Amygdala (tissue), 56 donors: Measurements from ENCODE around the gene TGFBI.

Experiments
- DNase-seq, 56 donors: peaks; one replicate each; lab custom pipeline; 2025; lab: John Stamatoyannopoulos, UW

TGFBI gene

DNA sequence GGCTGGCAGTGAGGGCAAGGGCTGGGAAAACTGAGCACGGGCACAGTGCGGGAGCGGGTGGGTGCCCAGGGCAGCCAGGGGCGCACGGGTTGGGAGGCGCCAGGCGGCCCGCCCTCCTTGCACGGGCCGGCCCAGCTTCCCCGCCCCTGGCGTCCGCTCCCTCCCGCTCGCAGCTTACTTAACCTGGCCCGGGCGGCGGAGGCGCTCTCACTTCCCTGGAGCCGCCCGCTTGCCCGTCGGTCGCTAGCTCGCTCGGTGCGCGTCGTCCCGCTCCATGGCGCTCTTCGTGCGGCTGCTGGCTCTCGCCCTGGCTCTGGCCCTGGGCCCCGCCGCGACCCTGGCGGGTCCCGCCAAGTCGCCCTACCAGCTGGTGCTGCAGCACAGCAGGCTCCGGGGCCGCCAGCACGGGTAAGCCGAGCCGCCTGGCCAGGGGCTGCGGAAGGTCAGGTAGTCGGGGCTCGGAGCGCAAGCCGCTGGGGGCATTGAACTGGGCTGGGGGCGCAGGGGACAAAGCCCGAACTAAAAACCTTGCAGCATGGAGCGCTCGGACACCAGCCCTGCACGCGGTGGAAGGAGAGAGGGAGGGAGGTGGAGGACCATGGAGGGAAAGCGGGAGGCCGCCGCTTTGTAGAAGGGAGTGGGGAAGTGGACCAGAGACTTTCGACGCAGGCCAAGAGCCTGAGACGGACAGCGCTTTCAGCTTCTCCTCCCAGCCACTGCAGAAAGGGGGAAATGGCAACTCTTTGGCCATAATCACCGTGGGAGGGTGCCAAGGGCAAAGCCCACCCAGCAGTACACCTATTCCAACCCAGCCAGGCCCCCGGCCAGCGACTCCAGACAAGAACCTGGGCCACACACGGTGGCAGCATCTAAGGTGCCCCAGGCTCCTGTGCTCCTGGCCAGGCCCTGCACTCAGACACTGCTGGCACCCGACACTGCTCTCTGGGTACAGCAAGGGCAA is at the start of gene TGFBI:
Gene TGFBI, plus strand, starts transcription at position 207 of the 961 bp plus-strand sequence. Its CDS starts 68 bp downstream, at position 275.
- peak in 4 of 56 donors; percentile 9 to 31 (median 16) for DNase-seq

GRCh38 chr5:135978993-135979392 is 49.8 kb upstream of the TGFBI start:
- DNase-seq, result no peak

GRCh38 chr5:135979510-135979909 is 49.3 kb upstream of the TGFBI start:
- DNase-seq, result no peak

GRCh38 chr5:135980620-135981019 is 48.2 kb upstream of the TGFBI start:
- no peak for DNase-seq

GRCh38 chr5:135985951-135986350 is 42.8 kb upstream of the TGFBI start:
- no peak for DNase-seq

DNA sequence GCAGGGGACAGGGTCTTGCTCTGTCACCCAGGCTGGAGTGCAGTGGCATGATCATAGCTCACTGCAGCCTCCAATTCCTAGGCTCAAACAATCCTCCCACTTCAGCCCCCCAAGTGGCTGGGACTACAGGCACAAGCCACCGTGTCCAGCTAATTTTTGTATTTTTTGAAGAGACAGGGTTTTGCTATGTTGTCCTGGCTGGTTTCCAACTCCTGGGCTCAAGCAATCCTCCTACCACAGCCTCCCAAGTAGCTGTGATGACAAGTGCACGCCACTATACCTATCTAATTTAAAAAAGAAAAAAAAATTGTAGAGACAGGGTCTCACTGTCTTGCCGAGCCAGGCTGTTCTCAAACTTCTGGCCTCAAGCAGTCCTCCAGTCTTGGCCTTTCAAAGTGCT is 42.4 kb upstream of the TGFBI start:
- DNase-seq, result no peak

- no peak for DNase-seq
Observed at GRCh38 chr5:135986891-135987401, 41.8 kb upstream of the TGFBI start.

- no peak for DNase-seq
Observed at GRCh38 chr5:135988546-135988945, 40.2 kb upstream of the TGFBI start.

DNA sequence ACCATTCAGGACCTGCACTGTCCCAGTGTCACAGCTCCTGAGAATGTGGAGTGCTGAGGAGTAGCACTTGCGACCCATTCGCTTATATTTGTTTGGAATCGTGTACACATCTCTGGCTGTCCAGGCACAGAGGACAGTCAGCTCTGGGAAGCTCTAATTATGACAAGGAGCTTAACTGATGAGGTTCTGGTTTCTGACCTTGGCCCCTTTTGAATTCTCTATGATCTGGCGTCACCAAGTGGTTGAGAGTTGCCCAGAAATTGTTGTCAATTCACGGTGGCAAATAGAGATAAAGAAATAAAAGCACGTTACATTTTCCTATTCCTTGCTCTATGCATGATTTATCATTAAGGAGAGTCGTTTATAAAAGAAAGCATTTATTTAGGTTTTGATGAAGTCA is 39.1 kb upstream of the TGFBI start:
- no peak for DNase-seq

DNA sequence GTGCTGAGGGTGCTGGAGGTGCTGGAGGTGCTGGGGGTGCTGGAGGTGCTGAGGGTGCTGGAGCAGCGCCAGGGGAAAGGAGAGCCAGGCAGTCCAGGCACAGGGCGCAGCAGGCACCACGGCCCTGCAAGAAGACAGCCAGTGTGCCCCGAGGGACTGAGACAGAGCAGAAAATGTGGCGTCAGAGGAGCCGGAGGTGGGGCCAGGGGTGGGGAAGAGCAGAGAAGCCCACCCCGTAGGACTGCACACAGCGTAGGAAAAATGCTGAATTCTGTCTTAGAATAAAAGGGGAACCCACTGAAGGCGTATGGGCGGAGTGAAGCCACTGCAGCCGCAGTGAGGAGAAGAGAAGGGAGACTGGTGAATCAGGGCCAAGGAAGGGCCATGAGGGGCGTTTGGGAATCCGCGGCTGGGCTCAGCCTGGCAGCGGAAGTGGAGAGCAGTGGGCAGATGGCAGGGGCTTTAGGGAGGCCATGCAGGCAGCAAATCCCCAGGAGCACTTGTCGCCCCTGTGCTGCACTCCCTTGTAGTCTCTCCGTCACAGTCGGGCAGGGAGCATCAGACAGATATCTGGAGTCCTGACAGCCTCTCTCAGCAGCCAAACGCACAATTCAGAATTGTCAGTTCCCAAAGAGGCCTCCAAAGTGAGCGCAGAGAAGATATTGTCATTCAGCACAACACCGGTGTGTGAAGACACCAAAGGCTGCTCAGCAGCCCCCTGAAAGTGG is 38.1 kb upstream of the TGFBI start:
- no peak for DNase-seq

GRCh38 chr5:135991429-135991828 is 37.4 kb upstream of the TGFBI start:
- no peak for DNase-seq

GRCh38 chr5:135993335-135993879 is 35.4 kb upstream of the TGFBI start:
- DNase-seq, result no peak

- no peak for DNase-seq
Observed at GRCh38 chr5:135993880-135994636, 34.7 kb upstream of the TGFBI start.

DNA sequence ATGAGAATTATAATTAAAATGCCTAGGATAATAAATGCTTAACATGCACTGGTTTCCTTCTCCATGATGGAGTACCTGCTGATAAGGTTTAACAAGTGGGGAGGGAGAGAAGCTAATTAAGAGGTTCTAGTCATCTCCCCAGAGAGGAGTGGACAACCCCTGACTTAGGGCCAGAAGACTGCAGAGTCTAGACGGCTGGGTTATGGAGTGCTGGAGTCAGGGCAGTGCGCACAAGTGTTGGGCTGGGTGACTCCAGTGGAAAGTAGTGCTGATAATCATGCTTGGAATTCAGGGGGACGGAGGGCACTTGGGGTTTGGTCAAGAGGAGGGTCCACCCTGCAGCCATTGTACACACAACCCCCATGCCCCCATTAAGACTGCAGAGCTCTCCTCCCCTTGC is 32.8 kb upstream of the TGFBI start:
- DNase-seq, result no peak

DNA sequence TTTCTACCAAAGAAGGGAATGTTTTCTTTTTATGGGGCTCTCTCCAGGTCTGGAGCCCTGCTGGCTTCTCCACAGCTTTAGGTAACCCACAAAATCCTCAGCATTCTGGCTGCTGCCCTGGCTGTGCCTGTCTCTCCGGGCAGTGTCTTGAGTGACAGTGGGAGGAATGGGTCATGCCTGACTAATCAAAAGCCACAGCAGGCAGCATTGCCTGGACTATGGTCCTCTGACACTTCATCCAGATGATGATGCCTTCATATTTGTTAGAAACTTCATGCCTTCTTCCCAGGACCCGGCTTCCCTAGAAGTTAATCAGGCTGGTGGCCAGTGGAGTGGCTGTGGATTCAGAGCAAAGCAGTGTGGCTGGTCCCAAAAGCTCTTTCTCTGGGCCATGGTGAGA is 32.2 kb upstream of the TGFBI start:
- DNase-seq, result no peak

DNA sequence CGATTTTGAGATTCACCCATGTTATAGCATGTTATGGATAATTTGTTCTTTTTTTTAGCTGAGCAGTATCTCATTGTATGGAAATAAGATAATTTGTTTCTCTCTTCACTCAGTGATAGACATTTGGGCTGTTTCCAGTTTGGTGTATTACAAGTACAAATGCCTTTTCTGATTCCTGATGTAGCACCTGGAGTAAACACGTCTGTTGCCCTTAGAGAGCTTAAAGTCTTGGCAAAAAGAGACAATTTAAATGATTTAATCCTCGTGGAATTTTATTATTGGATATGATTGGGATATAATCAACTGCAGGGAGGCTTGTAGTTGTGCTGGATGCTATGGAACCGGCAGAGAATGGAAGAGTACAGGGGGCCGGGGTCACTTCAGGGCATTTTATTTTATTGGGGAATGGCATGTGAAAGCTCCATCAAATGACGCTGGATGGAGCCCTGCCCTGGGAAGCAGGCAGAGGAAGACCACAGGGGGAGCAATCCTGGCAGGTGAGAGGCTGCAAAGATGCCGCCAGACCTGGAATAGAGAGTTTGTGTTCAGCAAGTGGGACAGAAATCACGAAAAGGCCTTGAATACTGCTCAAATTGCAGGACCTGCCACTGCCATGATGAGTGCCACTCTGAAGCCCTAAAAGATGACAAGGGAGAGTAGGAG is 31.0 kb upstream of the TGFBI start:
- DNase-seq, result no peak

GRCh38 chr5:135998889-135999288 is 29.9 kb upstream of the TGFBI start:
- DNase-seq, result no peak

DNA sequence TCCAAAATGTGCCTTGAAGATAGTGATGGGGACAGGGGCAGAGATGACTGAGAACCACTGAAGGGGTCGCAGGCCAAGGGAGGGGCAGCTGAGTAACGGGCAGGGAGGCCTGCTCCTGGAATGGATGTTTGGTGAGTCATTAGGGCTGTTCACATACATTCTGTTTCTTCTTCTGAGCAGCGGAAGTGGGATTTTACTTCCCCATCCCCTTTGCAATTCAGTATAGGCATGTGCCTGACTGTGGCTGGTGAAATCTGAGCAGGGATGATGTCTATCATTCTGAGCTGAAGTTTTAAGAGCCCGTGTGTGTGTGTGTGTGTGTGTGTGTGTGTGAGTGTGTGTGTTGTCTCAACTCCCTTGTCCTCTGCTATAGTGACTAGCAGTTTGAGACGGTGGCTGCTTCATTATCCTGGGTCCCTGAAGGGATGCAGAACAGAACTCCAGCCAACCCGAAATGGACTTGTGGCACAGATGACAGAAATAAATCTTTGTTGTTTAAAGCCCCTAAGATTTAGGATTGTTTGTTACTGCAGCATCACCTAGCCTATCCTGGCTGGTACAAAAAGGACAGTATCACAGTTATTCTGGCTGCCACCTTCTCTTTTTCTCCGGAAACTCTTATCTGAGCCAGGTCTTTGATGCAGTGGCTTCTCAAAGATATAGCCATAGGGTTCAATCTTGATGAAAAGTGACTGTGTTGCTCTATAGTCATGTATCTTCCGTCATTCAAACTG is 29.2 kb upstream of the TGFBI start:
- no peak for DNase-seq

GRCh38 chr5:136000147-136000546 is 28.6 kb upstream of the TGFBI start:
- DNase-seq, result no peak
